Common myeloid progenitor, CD34-positive (primary cell): ENCODE results near the gene KRT84.

Experiments used
- CTCF ChIA-PET: fragments of 350-600 bp; sonication (Branson Sonifier 250); formaldehyde crosslinking; loops from one replicate; lab custom pipeline; 2021; ENCODE audit warnings: antibody characterized with exemption; lab: Charles Lee
- POLR2A ChIA-PET: fragments of 350-600 bp; sonication (Branson Sonifier 250); formaldehyde crosslinking; loops from one replicate; lab custom pipeline; 2021; ENCODE audit warnings: antibody characterized with exemption; lab: Charles Lee
- DNase-seq, 3 donors: peaks; one replicate each; pipeline versions ENCODE4 v3.0.0 to v3.0.0-alpha.2; 2013
- H3K27ac ChIP-seq, 2 experiments: 1 replicate in 1 of 2; 2 replicates in 1 of 2; pipeline ENCODE4 v1.7.0; 2013; ENCODE audit warnings: inconsistent platforms in 2 of 2, low read length in 2 of 2, mild to moderate bottlenecking in 2 of 2, low read depth in 1 of 2, moderate library complexity in 1 of 2; ENCODE audit not compliant: severe bottlenecking in 2 of 2, insufficient read depth in 1 of 2, poor library complexity in 1 of 2
- H3K27me3 ChIP-seq, 5 experiments: replicated peaks in 2 of 5; 1 replicate in 3 of 5; 2 replicates in 2 of 5; pipeline versions ENCODE4 v1.6.1 to v1.7.0; 2013; ENCODE audit warnings: low read length in 4 of 5, mild to moderate bottlenecking in 2 of 5, moderate library complexity in 2 of 5, inconsistent platforms in 1 of 5; ENCODE audit not compliant: insufficient read depth in 5 of 5, control insufficient read depth in 4 of 5
- H3K36me3 ChIP-seq, 4 experiments: 1 replicate in 2 of 4; 2 replicates in 2 of 4; pipeline versions ENCODE4 v1.6.1 to v1.7.0; 2013; ENCODE audit warnings: low read length in 3 of 4, control low read depth in 1 of 4, mild to moderate bottlenecking in 1 of 4; ENCODE audit not compliant: control insufficient read depth in 4 of 4, insufficient read depth in 4 of 4
- H3K4me1 ChIP-seq, 4 experiments: 1 replicate in 3 of 4; 2 replicates in 1 of 4; pipeline versions ENCODE4 v1.6.1 to v1.7.1; 2013; ENCODE audit warnings: low read length in 3 of 4, mild to moderate bottlenecking in 3 of 4, control low read depth in 1 of 4, inconsistent platforms in 1 of 4, moderate library complexity in 1 of 4; ENCODE audit not compliant: control insufficient read depth in 4 of 4, insufficient read depth in 4 of 4; ENCODE audit errors: control extremely low read depth in 1 of 4
- H3K4me3 ChIP-seq, 7 experiments: 1 replicate in 4 of 7; 2 replicates in 3 of 7; pipeline versions ENCODE4 v1.5.1 to v1.7.0; 2013; ENCODE audit warnings: mild to moderate bottlenecking in 7 of 7, low read length in 6 of 7, moderate library complexity in 6 of 7, inconsistent platforms in 2 of 7, low read depth in 2 of 7, control low read depth in 1 of 7; ENCODE audit not compliant: insufficient read depth in 4 of 7, control insufficient read depth in 1 of 7; ENCODE audit errors: extremely low read depth in 1 of 7
- H3K9me3 ChIP-seq, 5 experiments: 1 replicate in 4 of 5; 2 replicates in 1 of 5; pipeline versions ENCODE4 v1.6.1 to v1.7.1; 2013; ENCODE audit warnings: low read length in 4 of 5, mild to moderate bottlenecking in 2 of 5, inconsistent platforms in 1 of 5, low read depth in 1 of 5, moderate library complexity in 1 of 5; ENCODE audit not compliant: control insufficient read depth in 4 of 5, insufficient read depth in 2 of 5; ENCODE audit errors: control extremely low read depth in 1 of 5
- WGBS: methylation state at CpG from one replicate; pipeline ENCODE4 v1.1.5; 2013; ENCODE audit not compliant: insufficient coverage; 5-methylcytosine and 5-hydroxymethylcytosine counted together

The KRT84 gene

GRCh38 chr12:52334185-52334584 lies 51.3 kb downstream of the KRT84 start:
- DNase-seq: no peak
- Histone ChIP-seq H3K4me3 (no peak overlapping the region), H3K27me3 (peaks cover 0 to 3% (median 0%) of the 10 kb centered on the region in 5 experiments), H3K4me1 (no peaks in the 10 kb centered on the region), H3K36me3 (no peaks in the 10 kb centered on the region), H3K27ac (no peak overlapping the region), H3K9me3 (peaks cover 0 to 11% (median 3%) of the 10 kb centered on the region in 5 experiments)
- POLR2A ChIA-PET: no interaction called here
- 100% methylated on average over 2 of the region's 3 CpGs for WGBS
- CTCF ChIA-PET: interaction anchor here (0.6 to 1.0 kb wide), 4 partner anchors 17 to 124 kb away, joined by 3 to 4 read pairs (median 4); no protein-coding TSS in a partner anchor

- 80% methylated on average over 2 of the region's 3 CpGs for WGBS
- ChIA-PET POLR2A (no interaction called here), CTCF (interaction anchor here (1.0 to 1.4 kb wide), 2 partner anchors 11 to 27 kb away, joined by 3 to 4 read pairs; no protein-coding TSS in a partner anchor)
- Histone ChIP-seq H3K27me3 (peaks cover 0 to 3% (median 0%) of the 10 kb centered on the region in 5 experiments), H3K4me1 (no peaks in the 10 kb centered on the region), H3K9me3 (peaks cover 0 to 11% (median 3%) of the 10 kb centered on the region in 5 experiments), H3K27ac (no peak overlapping the region), H3K36me3 (no peaks in the 10 kb centered on the region), H3K4me3 (no peak overlapping the region)
- no peak for DNase-seq
These were observed 52.1 kb downstream of the KRT84 start for GRCh38 chr12:52333321-52333720.

DNA sequence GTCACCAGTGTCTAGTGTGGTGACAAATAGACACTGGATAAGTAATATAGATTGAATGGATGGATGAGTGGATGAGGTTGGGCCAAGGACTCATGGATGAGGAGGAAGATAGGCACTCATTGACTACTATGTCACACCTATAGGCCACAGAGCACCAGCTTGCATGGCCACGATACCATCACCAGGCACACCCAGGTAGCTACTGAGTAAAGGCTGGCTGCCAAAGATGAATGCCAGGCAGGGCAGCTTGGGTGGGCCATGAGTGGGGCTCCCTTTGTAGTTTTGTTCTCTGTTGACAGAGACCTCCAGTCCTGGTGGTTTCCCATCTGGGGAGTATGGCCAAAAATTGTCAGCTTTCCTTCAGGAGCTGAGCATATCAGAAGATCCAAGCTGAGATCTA lies 53.1 kb downstream of the KRT84 start:
- ChIA-PET POLR2A (no interaction called here), CTCF (interaction anchor here (1.4 to 7.3 kb wide), 2 partner anchors 10 to 17 kb away, joined by 3 to 42 read pairs; no protein-coding TSS in a partner anchor)
- WGBS: no CpG with 5 or more reads among the region's 1 CpG
- H3K4me1 ChIP-seq: no peaks in the 10 kb centered on the region
- H3K4me3 ChIP-seq: no peak overlapping the region
- DNase-seq: no peak
- H3K27ac ChIP-seq: no peak overlapping the region
- H3K27me3 ChIP-seq: peaks cover 0 to 3% (median 0%) of the 10 kb centered on the region in 5 experiments
- no peaks in the 10 kb centered on the region for H3K36me3 ChIP-seq
- H3K9me3 ChIP-seq: peaks cover 0 to 8% (median 3%) of the 10 kb centered on the region in 5 experiments

DNA sequence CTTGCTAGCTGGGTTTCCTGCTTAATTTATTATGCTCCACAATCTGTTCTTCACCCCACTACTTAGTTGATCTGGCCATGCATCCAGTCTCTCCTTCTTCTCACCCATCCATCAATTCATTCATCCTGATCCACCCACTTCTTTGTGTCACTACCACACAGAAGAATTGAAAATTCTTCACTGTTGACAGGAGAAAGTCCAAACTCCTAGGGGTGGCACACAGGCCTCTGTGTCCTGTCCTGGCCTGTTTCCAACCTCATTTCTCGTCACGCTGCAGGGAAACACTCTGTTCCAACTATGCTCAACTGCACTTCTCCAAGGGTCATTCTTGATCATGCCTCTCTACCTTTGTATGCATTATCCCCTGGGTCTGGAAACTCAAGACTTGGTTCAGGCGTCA lies 53.6 kb downstream of the KRT84 start:
- ChIA-PET CTCF (interaction anchor here (1.2 to 7.3 kb wide), 5 partner anchors 10 to 53 kb away, joined by 3 to 42 read pairs (median 4); no protein-coding TSS in a partner anchor), POLR2A (interaction anchor here (1.2 kb wide), 1 partner anchor 1451 kb away, joined by 3 read pairs; no protein-coding TSS in a partner anchor)
- H3K9me3 ChIP-seq: peaks cover 0 to 8% (median 3%) of the 10 kb centered on the region in 5 experiments
- H3K36me3 ChIP-seq: no peaks in the 10 kb centered on the region
- no peak overlapping the region for H3K27ac ChIP-seq
- 100% methylated on average over 2 of the region's 3 CpGs for WGBS
- no peak overlapping the region for H3K4me3 ChIP-seq
- no peak for DNase-seq
- peaks cover 0 to 3% (median 0%) of the 10 kb centered on the region in 5 experiments for H3K27me3 ChIP-seq
- no peaks in the 10 kb centered on the region for H3K4me1 ChIP-seq

DNA sequence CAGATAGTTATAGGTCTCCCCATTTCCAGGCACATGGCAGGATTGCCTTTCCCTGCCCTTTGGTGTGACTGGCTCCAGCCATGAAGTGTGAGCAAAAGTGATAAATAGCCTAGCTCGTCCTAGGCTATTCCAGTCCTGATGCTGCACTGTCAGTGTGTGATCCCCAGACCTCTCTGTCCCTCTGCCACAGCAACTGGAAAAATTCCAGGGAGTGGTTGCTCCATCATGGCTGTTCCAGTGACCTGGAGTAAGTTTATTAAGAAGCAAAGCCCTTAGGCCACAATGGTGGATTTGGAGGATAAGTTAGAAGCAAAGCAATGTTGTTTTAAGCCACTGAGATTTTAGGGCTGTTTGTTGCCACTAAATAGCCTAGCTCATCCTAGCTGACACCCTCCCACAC lies 54.4 kb downstream of the KRT84 start:
- H3K36me3 ChIP-seq: no peaks in the 10 kb centered on the region
- H3K4me3 ChIP-seq: no peak overlapping the region
- ChIA-PET CTCF (interaction anchor here (1.0 to 7.3 kb wide), 6 partner anchors 16 to 154 kb away, joined by 3 to 42 read pairs (median 4); no protein-coding TSS in a partner anchor), POLR2A (interaction anchor here (1.2 kb wide), 1 partner anchor 1451 kb away, joined by 3 read pairs; no protein-coding TSS in a partner anchor)
- whole genome bisulfite sequencing: 100% methylated on average over 1 of the region's 1 CpG
- H3K4me1 ChIP-seq: no peaks in the 10 kb centered on the region
- no peak for DNase-seq
- no peak overlapping the region for H3K27ac ChIP-seq
- peaks cover 0 to 3% (median 0%) of the 10 kb centered on the region in 5 experiments for H3K27me3 ChIP-seq
- peaks cover 0 to 6% (median 3%) of the 10 kb centered on the region in 5 experiments for H3K9me3 ChIP-seq

DNA sequence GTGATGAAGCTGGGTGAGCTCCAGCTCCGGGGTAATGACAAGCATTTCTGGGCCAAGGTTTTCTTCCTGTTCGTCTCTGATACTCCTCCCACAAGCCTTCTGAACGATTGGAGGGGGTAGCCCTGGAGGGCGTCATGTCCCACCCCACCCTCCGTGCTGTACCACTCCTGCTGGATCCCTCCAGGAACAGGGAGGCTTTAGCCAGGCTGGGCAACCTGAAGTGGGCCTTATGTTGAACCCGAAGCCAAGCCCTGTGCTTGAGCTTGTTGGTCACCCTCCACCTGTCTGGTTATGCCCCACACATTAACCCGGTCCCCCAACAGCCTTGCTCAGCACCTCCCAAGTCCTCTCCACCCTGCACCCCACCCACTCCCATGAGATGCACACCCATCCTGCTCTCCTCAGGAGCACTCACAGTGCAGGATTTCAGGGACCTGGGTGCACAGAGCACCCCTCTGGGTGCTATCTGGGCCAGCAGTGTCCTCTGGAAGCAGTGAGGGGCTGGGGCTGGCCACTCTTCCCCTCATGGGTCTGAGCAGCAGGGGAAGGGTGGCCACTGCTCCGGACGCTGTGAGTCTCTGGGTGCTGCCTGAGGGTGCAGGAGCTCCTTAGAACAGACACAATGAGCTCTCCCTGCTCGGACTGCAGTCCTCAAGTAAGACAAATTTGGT lies 57.5 kb downstream of the KRT84 start:
- H3K27me3 ChIP-seq: peaks cover 0 to 3% (median 2%) of the 10 kb centered on the region in 5 experiments
- 73% methylated on average over 10 of the region's 10 CpGs for WGBS

More for the DNA sequence above, 57.5 kb downstream of the KRT84 start:
- ChIA-PET POLR2A (interaction anchor here (0.8 to 1.4 kb wide), 3 partner anchors 11 to 171 kb away, joined by 3 read pairs; no protein-coding TSS in a partner anchor), CTCF (interaction anchor here (0.9 to 12.8 kb wide), 36 partner anchors 9 to 552 kb away, joined by 3 to 151 read pairs (median 5); no protein-coding TSS in a partner anchor)
- Histone ChIP-seq H3K36me3 (no peaks in the 10 kb centered on the region), H3K4me1 (no peaks in the 10 kb centered on the region), H3K4me3 (no peak overlapping the region), H3K9me3 (no peaks in the 10 kb centered on the region), H3K27ac (no peak overlapping the region)
- DNase-seq: no peak
